Neural progenitor cell (in vitro differentiated cells): ENCODE results near the gene TENM3.

Source experiments
- EZH2 ChIP-seq: fragments of 200-600 bp; sonication (generic); IDR thresholded peaks from 2 replicates; pipeline ENCODE4 v1.6.1; 2017; ENCODE audit warnings: antibody characterized with exemption, mild to moderate bottlenecking, moderate library complexity
- TF ChIP-seq, protein P1 (sequence below): fragments of 200-600 bp; sonication (generic); IDR thresholded peaks from 2 replicates; pipeline ENCODE4 v1.5.1; 2017; ENCODE audit warnings: antibody characterized with exemption, mild to moderate bottlenecking

DNA sequence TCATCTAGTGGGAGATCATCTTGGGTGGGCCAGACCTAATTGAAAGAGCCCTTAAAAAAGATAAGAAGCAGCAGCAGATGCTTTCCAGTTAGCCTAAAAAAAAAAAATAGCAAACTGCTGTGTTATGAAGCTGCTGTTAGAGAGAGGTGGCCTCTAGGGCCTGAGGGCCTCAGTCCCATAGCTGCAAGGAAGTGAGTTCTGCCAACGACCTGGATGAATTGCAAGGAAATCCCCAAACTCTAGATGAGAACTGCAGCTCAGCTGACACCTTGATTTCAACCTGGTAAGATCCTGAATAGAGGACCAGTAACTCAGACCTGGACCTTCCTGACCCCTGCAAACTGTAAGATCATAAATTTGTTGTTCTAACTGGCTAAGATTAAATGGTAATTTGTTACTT is 275.2 kb downstream of the TENM3 start:
- TF ChIP-seq, protein P1, sequence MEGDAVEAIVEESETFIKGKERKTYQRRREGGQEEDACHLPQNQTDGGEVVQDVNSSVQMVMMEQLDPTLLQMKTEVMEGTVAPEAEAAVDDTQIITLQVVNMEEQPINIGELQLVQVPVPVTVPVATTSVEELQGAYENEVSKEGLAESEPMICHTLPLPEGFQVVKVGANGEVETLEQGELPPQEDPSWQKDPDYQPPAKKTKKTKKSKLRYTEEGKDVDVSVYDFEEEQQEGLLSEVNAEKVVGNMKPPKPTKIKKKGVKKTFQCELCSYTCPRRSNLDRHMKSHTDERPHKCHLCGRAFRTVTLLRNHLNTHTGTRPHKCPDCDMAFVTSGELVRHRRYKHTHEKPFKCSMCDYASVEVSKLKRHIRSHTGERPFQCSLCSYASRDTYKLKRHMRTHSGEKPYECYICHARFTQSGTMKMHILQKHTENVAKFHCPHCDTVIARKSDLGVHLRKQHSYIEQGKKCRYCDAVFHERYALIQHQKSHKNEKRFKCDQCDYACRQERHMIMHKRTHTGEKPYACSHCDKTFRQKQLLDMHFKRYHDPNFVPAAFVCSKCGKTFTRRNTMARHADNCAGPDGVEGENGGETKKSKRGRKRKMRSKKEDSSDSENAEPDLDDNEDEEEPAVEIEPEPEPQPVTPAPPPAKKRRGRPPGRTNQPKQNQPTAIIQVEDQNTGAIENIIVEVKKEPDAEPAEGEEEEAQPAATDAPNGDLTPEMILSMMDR, result no peak
- no peak for TF ChIP-seq EZH2
